Superior temporal gyrus (tissue), 1 donor: ENCODE data around the gene RAPGEF4.

ENCODE experiments used
- DNase-seq: peaks from one replicate; pipeline ENCODE4 v3.0.0-alpha.2; 2016; ENCODE audit errors: extremely low spot score

The RAPGEF4 gene

GRCh38 chr2:172735582-172736423 is at the start of gene RAPGEF4:
RAPGEF4 (plus strand) TSS chr2:172735845; CDS start chr2:172735984, 139 bp downstream.
- DNase-seq, result no peak

GRCh38 chr2:172693037-172693436 is 42.6 kb upstream of the RAPGEF4 start:
- peak; percentile 69 for DNase-seq

GRCh38 chr2:172693529-172694455 is 41.9 kb upstream of the RAPGEF4 start:
- DNase-seq, result no peak

DNA sequence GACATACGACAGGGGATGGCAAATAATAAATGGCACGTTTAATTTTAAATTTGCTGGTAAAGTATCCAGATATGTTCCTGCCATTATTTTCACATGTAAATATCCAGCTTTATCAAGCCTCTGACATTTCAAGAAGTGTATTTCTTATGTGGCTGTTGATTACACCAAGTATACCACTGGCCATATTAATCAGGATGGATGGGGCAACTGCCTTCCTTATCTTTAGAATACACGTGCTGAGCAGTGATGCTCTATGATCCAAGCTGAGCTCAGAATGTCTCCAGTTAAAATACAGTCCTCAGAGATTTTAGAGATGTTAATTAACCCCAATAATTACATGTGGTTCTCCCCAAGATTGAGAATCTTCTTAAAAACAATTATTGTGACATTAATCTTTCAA is 38.3 kb upstream of the RAPGEF4 start:
- DNase-seq, result no peak

GRCh38 chr2:172698041-172698863 is 37.4 kb upstream of the RAPGEF4 start:
- DNase-seq, result peak; percentile 61

DNA sequence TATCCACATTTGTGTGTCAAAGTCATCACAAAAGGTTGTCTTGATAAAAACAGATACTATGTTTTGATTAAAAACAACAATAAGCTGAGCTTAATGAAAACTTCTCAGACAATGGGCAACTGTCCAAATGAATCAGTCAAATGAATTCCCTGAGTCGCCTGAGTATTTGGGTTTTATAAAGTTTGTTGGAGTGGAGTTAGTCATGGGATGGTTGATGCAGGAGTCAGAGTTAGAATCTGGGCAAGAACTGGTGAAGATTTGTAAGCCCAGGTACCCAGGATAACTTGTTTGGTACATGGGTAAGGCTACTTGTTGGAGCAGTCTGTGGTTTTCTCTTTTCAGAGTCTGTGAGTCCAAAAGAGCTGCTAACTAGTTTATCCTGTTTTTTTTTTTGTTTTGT is 34.4 kb upstream of the RAPGEF4 start:
- DNase-seq, result no peak

- peak; percentile 33 for DNase-seq
Measured at GRCh38 chr2:172702451-172702850, 33.2 kb upstream of the RAPGEF4 start.

GRCh38 chr2:172704072-172704936 is 31.3 kb upstream of the RAPGEF4 start:
- peak; percentile 56 for DNase-seq

DNA sequence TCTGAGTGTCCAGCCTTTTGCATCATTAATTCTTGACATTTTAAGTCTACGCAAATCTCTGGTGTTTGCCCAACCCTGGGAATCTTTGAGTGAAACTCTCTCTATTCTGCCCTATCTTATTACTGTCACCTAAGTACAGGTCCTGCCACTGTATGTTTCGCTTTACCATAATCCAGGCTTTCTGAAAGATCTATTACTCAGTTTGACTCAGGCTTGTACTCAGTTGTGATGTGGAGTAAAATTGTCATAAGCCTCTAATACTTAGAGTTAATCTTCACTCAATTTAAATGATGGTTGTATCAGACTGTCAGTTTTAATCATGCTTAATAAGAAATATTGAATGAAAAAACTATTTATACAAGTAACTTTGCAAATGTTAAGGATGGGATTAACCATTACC is 30.3 kb upstream of the RAPGEF4 start:
- no peak for DNase-seq

GRCh38 chr2:172708247-172708646 is 27.4 kb upstream of the RAPGEF4 start:
- no peak for DNase-seq

DNA sequence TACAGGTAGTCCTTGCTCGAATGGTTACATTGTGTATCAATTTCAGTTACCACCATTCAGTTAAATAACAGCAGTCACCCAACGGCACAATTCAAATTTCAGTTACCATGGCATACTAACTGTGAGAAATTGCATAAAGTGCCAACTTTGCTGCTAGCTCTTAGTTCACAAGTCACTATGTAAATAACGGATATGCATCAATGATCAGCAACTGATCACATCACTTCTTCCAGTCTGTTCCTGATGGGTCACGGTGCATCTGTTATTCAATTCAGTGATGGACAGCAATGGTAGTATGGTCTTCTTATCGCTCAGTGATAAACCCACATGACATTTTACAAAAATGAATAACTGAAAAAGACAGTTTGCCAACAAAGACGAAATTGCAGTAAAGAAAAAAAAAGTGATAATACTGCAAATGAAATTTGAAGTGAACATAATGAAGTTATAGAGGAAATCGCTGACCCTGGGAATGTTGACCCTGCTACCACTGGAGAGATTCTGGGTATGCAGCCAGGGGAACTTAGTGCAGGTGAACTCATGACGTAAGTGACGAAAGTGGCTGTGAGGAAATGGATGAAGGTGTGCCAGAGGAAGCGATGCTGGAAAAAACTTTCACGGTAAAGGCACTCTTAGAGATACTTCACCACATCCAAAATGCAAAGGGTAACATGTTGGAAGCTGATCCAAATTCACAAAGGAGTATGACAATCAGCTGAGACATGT is 25.9 kb upstream of the RAPGEF4 start:
- DNase-seq, result no peak

DNA sequence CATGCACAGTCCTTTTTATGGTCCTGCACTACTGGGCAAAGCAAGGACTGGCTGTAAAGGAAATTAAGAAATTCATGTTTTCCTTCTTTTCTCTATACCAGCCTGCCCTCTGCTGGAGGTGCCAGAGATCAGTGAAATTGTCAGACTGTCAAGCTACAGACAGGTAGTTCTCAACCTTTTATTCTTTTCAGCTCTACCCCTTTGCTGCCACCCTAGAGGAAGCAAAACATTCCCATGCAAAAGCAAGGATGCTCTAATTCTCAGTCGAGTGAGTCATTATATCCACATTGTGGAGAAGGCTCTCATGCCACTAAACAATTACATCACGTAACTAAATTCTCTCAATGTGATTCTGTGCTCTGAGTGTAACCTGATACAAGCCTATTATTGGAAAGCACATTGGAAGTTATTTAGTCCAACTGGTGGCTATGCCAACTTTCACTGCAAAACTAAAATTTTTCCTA is 25.0 kb upstream of the RAPGEF4 start:
- DNase-seq, result peak; percentile 71

- DNase-seq, result no peak
Measured at GRCh38 chr2:172711110-172711509, 24.5 kb upstream of the RAPGEF4 start.

DNA sequence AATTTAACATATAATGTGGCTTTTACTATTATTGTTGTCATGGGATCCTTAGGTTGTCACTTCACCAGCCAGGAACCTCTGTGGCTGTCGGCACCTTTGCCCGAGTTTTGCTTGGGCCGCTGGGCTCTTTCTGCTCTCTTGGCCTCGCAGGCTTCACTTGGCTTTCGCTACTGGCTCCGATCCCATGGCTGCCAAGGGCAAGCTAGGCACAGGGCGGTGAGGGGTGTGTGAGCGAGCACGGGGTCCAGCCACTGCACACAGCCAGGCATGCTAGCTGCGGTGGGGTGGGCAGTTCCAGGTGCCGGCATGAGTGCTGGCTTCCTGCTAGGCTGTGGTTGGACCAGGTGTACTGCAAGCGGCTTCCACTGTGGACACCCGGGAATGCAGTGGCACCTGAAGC is 23.4 kb upstream of the RAPGEF4 start:
- no peak for DNase-seq

- DNase-seq, result no peak
Measured at GRCh38 chr2:172713365-172713875, 22.2 kb upstream of the RAPGEF4 start.

DNA sequence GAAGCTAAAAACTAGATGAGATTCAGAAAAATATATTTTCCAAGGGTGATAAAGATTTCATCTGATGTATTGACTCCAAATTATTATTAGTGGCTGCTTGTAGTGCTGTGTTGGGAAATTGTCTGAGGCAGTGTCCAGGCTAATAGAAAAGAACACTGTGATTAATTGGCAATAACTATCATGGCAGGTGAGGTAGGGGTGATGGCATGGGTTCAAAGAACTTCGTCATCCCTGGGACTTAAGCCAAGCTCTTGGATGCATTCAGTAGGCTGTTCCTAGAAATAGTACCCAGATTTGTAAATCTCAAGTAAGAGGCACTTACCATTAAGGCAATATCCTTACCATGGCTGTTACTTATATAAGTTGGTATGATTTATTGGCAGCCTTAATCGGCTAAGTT is 13.2 kb upstream of the RAPGEF4 start:
- no peak for DNase-seq

- DNase-seq, result no peak
Measured at GRCh38 chr2:172723286-172723685, 12.4 kb upstream of the RAPGEF4 start.

- DNase-seq, result no peak
Measured at GRCh38 chr2:172724724-172725123, 10.9 kb upstream of the RAPGEF4 start.

DNA sequence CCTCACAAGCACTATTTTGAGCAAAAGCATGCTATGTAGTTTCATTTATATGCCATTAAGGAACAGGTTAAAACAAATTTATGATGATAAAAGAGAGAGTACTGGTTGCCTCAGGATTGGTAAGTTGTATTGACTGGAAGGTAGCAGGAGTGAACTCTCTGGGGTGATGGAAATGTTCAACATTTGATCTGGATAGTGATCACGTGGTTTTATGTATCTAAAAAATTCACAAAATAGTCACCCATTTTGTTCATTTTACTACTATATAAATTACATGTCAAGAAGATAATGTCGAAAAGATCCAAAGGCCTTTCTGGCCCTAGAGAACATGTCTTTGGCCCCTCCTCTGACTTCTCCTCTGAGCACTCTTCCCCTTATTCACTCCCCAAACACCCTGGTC is 10.4 kb upstream of the RAPGEF4 start:
- DNase-seq, result no peak

- DNase-seq, result no peak
Measured at GRCh38 chr2:172725746-172726145, 9.9 kb upstream of the RAPGEF4 start.
